Mucosa of stomach (tissue), 1 donor: ENCODE results near the gene HBQ1.
"Not testable (repeated sequence)": the region's sequence is repeated elsewhere in the genome, so short reads cannot be mapped to it uniquely, and the experiment has no call there.

Experiments used
- H3K27me3 ChIP-seq: one replicate; pipeline ENCODE4 v1.7.0; 2013; ENCODE audit warnings: mild to moderate bottlenecking, low read length; ENCODE audit not compliant: control insufficient read depth, insufficient read depth
- H3K36me3 ChIP-seq: one replicate; pipeline ENCODE4 v1.7.0; 2013; ENCODE audit warnings: low read length; ENCODE audit not compliant: control insufficient read depth, insufficient read depth
- H3K4me1 ChIP-seq: one replicate; pipeline ENCODE4 v1.7.0; 2013; ENCODE audit warnings: mild to moderate bottlenecking, low read length; ENCODE audit not compliant: control insufficient read depth, insufficient read depth
- H3K4me3 ChIP-seq: one replicate; pipeline ENCODE4 v1.7.0; 2013; ENCODE audit warnings: low read length
- H3K9ac ChIP-seq: one replicate; pipeline ENCODE4 v1.7.0; 2013; ENCODE audit warnings: mild to moderate bottlenecking, low read length, moderate library complexity
- H3K9me3 ChIP-seq: one replicate; pipeline ENCODE4 v1.7.0; 2013; ENCODE audit warnings: mild to moderate bottlenecking, low read length, moderate library complexity; ENCODE audit not compliant: control insufficient read depth
- donor health status: Pancreatic carcinoma.

HBQ1 gene

DNA sequence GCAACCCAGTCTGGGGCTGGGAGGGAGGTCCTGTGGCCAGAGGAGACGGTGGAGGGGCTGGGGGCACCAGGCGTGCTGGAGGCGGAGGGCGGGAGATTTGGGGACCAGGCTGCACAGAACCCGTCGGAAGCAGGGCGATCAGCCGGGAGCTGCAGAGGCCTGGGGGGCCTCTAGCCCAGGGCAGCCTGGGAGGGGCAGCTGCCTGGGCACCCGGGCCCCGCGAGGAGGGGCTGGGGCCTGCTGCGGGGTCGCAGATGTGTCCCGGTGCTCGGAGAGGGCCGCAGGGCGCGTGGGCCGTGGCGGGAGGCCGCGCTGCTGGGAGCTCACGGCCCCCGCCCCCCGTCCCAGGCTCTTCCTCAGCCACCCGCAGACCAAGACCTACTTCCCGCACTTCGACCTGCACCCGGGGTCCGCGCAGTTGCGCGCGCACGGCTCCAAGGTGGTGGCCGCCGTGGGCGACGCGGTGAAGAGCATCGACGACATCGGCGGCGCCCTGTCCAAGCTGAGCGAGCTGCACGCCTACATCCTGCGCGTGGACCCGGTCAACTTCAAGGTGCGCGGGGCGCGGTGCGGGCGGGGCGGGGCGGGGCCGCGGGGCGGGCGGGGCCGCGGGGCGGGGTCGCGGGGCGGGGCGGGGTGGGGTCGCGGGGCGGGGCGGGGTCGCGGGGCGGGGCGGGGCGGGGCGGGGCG is 16.0 kb upstream of the HBQ1 start:
- H3K27me3 ChIP-seq: peaks cover 58% of the 10 kb centered on the region

DNA sequence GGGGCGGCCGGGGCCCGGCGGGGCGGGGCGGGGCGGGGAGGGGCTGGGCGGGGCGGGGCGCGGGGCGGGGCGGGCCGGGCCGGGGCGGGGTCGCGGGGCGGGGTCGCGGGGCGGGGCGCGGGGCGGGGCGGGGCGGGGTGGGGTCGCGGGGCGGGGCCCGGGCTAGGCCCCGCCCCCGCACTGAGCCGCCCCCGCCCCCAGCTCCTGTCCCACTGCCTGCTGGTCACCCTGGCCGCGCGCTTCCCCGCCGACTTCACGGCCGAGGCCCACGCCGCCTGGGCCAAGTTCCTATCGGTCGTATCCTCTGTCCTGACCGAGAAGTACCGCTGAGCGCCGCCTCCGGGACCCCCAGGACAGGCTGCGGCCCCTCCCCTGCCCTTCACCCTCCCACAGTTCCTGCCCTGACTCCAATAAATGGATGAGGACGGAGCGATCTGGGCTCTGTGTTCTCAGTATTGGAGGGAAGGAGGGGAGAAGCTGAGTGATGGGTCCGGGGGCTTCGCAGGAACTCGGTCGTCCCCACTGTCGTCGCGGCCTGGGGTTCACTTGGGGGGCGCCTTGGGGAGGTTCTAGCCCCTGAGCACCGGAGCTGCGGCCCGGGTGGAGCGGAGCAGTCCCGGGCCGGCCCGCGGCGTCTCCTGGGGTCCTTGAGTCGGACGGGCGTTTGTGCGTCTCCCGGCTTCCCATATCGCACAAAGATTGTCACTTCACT is 15.3 kb upstream of the HBQ1 start:
- H3K4me1 ChIP-seq: peaks cover 13% of the 10 kb centered on the region
- H3K9ac ChIP-seq: no peak overlapping the region
- no peaks in the 10 kb centered on the region for H3K9me3 ChIP-seq
- H3K4me3 ChIP-seq: no peak overlapping the region
- H3K36me3 ChIP-seq: no peaks in the 10 kb centered on the region
- peaks cover 59% of the 10 kb centered on the region for H3K27me3 ChIP-seq

More for the DNA sequence above, 16.0 kb upstream of the HBQ1 start:
- not testable (repeated sequence) for H3K9ac ChIP-seq, H3K4me3 ChIP-seq, H3K36me3 ChIP-seq, H3K9me3 ChIP-seq
- H3K4me1 ChIP-seq: peaks cover 13% of the 10 kb centered on the region

DNA sequence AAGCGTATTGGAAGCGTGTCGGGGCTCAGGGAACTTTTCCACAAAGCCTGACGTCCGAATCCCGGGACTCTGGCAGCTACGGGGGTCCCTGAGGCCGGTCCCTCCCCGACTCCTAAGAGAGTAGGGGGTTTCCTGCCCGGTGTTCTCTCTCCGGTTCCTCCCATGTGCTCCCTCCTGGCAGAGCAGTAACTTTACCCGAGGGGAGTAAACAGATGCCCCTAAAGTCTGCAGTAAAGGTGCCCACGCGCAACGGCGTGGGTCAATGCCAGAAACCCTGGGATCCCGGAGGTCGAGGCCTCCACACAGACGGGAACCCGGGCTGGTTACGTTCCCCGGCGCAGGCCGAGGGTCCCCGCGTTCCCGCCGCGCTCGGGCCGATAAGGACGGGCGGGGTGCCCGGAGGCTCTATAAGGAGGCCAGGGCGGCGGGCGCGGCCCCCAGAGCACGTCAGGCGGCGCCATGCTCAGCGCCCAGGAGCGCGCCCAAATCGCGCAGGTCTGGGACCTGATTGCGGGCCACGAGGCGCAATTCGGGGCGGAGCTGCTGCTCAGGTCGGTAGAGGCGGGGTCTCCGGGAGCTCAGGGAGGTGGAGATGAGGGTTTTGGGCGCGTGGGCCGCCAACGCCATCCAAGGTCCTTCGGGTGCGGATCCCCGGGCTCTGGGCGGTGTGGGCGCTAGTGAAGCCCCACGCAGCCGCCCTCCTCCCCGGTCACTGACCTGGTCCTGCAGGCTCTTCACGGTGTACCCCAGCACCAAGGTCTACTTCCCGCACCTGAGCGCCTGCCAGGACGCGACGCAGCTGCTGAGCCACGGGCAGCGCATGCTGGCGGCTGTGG is 14.5 kb upstream of the HBQ1 start, which contains the start of gene HBM:
TSS of gene HBM (plus strand) at position 440 of the 836 bp plus-strand sequence. CDS start at position 460, 20 bp downstream.
- Histone ChIP-seq H3K27me3 (peaks cover 62% of the 10 kb centered on the region), H3K4me1 (peaks cover 13% of the 10 kb centered on the region), H3K36me3 (no peaks in the 10 kb centered on the region), H3K9me3 (no peaks in the 10 kb centered on the region), H3K9ac (no peak within 1 kb of the TSS), H3K4me3 (no peak within 1 kb of the TSS)

DNA sequence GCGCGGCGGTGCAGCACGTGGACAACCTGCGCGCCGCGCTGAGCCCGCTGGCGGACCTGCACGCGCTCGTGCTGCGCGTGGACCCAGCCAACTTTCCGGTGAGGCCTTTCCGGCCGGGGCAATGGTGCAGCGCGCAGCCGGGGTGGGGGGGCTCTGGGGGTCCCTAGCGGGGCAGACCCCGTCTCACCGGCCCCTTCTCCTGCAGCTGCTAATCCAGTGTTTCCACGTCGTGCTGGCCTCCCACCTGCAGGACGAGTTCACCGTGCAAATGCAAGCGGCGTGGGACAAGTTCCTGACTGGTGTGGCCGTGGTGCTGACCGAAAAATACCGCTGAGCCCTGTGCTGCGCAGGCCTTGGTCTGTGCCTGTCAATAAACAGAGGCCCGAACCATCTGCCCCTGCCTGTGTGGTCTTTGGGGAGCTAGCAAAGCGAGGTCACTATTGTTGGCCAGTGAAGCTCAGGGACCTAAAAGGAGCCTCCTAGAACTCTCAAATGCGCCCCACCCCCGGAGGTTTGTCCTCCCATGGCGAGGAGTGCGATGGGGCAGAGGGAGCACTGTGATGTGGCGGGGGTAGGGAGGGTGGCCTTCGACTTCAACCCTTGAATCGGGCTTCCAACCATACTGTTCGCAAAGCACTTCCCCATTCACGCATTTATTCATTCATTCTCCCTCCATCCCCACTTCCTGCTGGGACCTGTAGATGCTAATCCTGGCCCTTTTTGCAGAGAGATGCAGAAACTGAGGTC is 13.7 kb upstream of the HBQ1 start:
- no peak overlapping the region for H3K4me3 ChIP-seq
- no peaks in the 10 kb centered on the region for H3K9me3 ChIP-seq
- no peak overlapping the region for H3K9ac ChIP-seq
- peaks cover 13% of the 10 kb centered on the region for H3K4me1 ChIP-seq
- H3K27me3 ChIP-seq: peaks cover 62% of the 10 kb centered on the region
- no peaks in the 10 kb centered on the region for H3K36me3 ChIP-seq

DNA sequence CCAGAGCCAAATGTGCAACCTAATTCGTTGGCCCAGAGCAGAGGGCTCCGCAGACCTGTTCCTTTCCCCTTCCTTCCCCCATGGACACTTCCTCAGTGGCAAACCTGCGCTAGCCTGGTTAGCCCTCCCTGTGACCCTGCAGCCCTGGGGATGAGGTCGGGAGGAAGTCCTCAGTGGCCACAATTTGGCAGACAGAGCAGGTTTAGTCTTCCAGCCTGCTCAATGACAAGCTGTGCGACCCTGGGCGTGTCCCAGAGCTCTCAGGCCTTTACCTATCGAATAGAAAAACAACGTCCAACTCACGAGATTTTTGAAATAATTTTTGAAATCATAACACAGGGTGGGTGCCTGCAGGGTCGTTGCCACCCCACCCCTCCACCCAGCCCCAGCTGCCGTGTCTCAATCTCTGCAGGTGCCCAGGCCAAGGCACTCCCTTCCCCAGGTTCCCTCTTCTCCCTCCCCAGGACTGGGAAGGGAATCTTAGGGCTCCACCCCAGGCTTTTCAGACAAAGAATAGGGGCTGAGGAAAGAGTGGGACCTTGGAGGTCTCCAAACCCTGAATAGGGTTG is 13.1 kb upstream of the HBQ1 start:
- peaks cover 13% of the 10 kb centered on the region for H3K4me1 ChIP-seq
- H3K36me3 ChIP-seq: no peaks in the 10 kb centered on the region
- H3K9me3 ChIP-seq: no peaks in the 10 kb centered on the region
- H3K4me3 ChIP-seq: no peak overlapping the region
- H3K9ac ChIP-seq: no peak overlapping the region
- H3K27me3 ChIP-seq: peaks cover 66% of the 10 kb centered on the region

DNA sequence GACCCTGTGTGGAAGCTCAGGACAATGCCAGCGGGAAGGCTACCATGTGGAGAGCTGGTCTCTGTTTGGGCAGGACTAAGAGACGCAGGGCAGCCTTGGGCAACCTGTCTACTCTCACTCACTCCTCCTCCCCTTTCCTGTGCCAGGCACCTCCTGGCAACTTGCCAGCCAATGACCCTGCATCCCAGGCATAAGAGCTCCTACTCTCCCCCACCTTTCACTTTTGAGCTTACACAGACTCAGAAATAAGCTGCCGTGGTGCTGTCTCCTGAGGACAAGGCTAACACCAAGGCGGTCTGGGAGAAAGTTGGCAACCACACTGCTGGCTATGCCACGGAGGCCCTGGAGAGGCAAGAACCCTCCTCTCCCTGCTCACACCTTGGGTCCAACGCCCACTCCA is 11.8 kb upstream of the HBQ1 start:
- no peaks in the 10 kb centered on the region for H3K9me3 ChIP-seq
- H3K9ac ChIP-seq: no peak overlapping the region
- peaks cover 62% of the 10 kb centered on the region for H3K27me3 ChIP-seq
- no peak overlapping the region for H3K4me3 ChIP-seq
- peaks cover 13% of the 10 kb centered on the region for H3K4me1 ChIP-seq
- no peaks in the 10 kb centered on the region for H3K36me3 ChIP-seq

DNA sequence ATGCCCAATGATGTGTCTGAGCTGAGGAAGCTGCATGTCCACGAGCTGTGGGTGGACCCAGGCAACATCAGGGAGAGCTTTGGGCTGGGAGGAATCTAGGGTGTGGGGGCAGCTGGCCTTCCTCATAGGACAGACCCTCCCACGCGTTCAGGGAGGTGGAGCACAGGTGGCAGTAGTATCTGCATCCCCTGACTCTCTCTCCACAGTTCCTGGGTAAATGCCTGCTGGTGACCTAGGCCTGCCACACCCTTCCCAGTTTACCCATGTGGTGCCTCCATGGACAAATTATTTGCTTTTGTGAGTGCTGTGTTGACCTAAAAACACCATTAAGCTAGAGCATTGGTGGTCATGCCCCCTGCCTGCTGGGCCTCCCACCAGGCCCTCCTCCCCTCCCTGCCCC is 11.2 kb upstream of the HBQ1 start:
- Histone ChIP-seq H3K27me3 (peaks cover 63% of the 10 kb centered on the region), H3K9me3 (no peaks in the 10 kb centered on the region), H3K4me3 (no peak overlapping the region), H3K36me3 (no peaks in the 10 kb centered on the region), H3K4me1 (peaks cover 13% of the 10 kb centered on the region), H3K9ac (no peak overlapping the region)

DNA sequence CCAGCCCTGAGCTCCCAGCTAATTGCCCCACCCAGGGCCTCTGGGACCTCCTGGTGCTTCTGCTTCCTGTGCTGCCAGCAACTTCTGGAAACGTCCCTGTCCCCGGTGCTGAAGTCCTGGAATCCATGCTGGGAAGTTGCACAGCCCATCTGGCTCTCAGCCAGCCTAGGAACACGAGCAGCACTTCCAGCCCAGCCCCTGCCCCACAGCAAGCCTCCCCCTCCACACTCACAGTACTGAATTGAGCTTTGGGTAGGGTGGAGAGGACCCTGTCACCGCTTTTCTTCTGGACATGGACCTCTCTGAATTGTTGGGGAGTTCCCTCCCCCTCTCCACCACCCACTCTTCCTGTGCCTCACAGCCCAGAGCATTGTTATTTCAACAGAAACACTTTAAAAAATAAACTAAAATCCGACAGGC is 10.2 kb upstream of the HBQ1 start:
- H3K9me3 ChIP-seq, H3K4me3 ChIP-seq, H3K36me3 ChIP-seq, H3K9ac ChIP-seq: not testable (repeated sequence)
- Histone ChIP-seq H3K27me3 (peaks cover 70% of the 10 kb centered on the region), H3K4me1 (peaks cover 12% of the 10 kb centered on the region)

DNA sequence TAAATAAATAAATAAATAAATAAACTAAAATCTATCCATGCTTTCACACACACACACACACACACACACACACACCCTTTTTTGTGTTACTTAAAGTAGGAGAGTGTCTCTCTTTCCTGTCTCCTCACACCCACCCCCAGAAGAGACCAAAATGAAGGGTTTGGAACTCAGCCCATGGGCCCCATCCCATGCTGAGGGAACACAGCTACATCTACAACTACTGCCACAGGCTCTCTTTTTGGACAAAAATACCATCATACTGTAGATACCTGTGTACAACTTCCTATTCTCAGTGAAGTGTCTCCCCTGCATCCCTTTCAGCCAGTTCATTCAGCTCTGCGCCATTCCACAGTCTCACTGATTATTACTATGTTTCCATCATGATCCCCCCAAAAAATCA is 9.5 kb upstream of the HBQ1 start:
- H3K9ac ChIP-seq: no peak overlapping the region
- no peaks in the 10 kb centered on the region for H3K36me3 ChIP-seq
- no peak overlapping the region for H3K4me3 ChIP-seq
- H3K27me3 ChIP-seq: peaks cover 70% of the 10 kb centered on the region
- no peaks in the 10 kb centered on the region for H3K9me3 ChIP-seq
- H3K4me1 ChIP-seq: peaks cover 5% of the 10 kb centered on the region

DNA sequence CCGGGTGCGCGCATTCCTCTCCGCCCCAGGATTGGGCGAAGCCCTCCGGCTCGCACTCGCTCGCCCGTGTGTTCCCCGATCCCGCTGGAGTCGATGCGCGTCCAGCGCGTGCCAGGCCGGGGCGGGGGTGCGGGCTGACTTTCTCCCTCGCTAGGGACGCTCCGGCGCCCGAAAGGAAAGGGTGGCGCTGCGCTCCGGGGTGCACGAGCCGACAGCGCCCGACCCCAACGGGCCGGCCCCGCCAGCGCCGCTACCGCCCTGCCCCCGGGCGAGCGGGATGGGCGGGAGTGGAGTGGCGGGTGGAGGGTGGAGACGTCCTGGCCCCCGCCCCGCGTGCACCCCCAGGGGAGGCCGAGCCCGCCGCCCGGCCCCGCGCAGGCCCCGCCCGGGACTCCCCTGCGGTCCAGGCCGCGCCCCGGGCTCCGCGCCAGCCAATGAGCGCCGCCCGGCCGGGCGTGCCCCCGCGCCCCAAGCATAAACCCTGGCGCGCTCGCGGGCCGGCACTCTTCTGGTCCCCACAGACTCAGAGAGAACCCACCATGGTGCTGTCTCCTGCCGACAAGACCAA is 7.8 kb upstream of the HBQ1 start, which contains the start of gene HBA2:
TSS of gene HBA2 (plus strand) at position 503 of the 568 bp plus-strand sequence. CDS start at position 540, 37 bp downstream.
- not testable (repeated sequence) for H3K4me1 ChIP-seq, H3K9ac ChIP-seq, H3K9me3 ChIP-seq, H3K4me3 ChIP-seq, H3K36me3 ChIP-seq
- H3K27me3 ChIP-seq: peaks cover 58% of the 10 kb centered on the region

DNA sequence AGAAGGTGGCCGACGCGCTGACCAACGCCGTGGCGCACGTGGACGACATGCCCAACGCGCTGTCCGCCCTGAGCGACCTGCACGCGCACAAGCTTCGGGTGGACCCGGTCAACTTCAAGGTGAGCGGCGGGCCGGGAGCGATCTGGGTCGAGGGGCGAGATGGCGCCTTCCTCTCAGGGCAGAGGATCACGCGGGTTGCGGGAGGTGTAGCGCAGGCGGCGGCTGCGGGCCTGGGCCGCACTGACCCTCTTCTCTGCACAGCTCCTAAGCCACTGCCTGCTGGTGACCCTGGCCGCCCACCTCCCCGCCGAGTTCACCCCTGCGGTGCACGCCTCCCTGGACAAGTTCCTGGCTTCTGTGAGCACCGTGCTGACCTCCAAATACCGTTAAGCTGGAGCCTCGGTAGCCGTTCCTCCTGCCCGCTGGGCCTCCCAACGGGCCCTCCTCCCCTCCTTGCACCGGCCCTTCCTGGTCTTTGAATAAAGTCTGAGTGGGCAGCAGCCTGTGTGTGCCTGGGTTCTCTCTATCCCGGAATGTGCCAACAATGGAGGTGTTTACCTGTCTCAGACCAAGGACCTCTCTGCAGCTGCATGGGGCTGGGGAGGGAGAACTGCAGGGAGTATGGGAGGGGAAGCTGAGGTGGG is 6.9 kb upstream of the HBQ1 start:
- peaks cover 58% of the 10 kb centered on the region for H3K27me3 ChIP-seq
- H3K4me3 ChIP-seq: not testable (repeated sequence)

More for the DNA sequence above, 6.9 kb upstream of the HBQ1 start:
- peaks cover 10% of the 10 kb centered on the region for H3K4me1 ChIP-seq
- not testable (repeated sequence) for H3K36me3 ChIP-seq, H3K9me3 ChIP-seq, H3K9ac ChIP-seq
